Measurements from ENCODE around the gene SENP7.
"Not testable (repeated sequence)": the region's sequence is repeated elsewhere in the genome, so short reads cannot be mapped to it uniquely, and the experiment has no call there.

Gene SENP7, protein sequence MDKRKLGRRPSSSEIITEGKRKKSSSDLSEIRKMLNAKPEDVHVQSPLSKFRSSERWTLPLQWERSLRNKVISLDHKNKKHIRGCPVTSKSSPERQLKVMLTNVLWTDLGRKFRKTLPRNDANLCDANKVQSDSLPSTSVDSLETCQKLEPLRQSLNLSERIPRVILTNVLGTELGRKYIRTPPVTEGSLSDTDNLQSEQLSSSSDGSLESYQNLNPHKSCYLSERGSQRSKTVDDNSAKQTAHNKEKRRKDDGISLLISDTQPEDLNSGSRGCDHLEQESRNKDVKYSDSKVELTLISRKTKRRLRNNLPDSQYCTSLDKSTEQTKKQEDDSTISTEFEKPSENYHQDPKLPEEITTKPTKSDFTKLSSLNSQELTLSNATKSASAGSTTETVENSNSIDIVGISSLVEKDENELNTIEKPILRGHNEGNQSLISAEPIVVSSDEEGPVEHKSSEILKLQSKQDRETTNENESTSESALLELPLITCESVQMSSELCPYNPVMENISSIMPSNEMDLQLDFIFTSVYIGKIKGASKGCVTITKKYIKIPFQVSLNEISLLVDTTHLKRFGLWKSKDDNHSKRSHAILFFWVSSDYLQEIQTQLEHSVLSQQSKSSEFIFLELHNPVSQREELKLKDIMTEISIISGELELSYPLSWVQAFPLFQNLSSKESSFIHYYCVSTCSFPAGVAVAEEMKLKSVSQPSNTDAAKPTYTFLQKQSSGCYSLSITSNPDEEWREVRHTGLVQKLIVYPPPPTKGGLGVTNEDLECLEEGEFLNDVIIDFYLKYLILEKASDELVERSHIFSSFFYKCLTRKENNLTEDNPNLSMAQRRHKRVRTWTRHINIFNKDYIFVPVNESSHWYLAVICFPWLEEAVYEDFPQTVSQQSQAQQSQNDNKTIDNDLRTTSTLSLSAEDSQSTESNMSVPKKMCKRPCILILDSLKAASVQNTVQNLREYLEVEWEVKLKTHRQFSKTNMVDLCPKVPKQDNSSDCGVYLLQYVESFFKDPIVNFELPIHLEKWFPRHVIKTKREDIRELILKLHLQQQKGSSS

DNA sequence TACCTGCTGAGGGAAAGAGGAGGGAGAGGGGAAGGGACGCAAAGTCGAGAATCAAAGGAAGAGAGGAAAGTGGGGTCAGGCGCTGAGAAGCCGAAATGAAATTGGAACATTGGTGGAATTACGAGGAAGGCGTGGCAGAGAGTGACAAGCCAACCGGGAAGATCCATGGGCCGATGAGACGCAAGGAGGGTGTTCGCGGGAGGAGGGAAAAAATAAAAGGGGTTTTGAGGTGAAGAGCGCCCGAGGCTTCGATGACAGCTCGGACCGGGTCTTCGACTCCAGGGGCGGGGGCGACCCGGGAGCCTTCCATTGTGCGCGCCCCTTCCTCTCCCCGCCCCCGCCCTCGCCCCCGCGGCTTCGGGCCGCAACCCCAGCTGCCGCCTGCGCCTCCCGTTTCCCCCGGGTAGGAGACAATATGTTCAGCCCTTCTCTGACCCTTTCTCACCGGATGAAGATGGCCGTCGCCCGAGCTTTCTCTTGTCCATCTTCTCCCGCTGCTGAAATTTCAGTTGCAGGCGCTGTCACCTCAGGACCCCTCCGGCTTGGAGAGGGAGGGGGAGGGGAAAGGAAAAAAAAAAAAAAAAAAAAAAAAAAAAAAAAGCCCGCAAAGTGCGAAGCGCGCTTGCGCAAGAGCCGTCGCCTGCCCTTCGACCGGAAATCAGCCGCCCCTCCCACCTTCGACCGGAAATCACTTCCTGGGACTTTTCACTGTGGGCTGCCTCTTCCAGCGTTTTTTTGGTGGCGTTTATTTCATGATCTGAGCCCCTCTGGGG is at the start of gene SENP7:
Gene SENP7 (minus strand): TSS at position 567 of the 773 bp plus-strand sequence. CDS start 82 bp downstream, at position 485.
- DNase-seq (ENCODE audit: low read depth in 2 of 2, low spot score in 1 of 2) = peak; percentile 52 to 64

- peak; percentile 77 to 84 for DNase-seq (ENCODE audit: low read depth in 2 of 2, low spot score in 1 of 2)
These were observed 48.8 kb upstream of the SENP7 start, which contains the start of gene TRMT10C for GRCh38 chr3:101561630-101562328. Gene TRMT10C, plus strand, starts transcription at chr3:101561868. Its CDS starts 2,914 bp downstream, at chr3:101564782.

- no peak for DNase-seq (ENCODE audit: low read depth in 2 of 2, low spot score in 1 of 2)
These were observed 43.1 kb upstream of the SENP7 start for GRCh38 chr3:101556064-101556463.

- not testable (repeated sequence) for DNase-seq (ENCODE audit: low read depth in 2 of 2, low spot score in 1 of 2)
These were observed 40.4 kb upstream of the SENP7 start for GRCh38 chr3:101553381-101553780.

DNA sequence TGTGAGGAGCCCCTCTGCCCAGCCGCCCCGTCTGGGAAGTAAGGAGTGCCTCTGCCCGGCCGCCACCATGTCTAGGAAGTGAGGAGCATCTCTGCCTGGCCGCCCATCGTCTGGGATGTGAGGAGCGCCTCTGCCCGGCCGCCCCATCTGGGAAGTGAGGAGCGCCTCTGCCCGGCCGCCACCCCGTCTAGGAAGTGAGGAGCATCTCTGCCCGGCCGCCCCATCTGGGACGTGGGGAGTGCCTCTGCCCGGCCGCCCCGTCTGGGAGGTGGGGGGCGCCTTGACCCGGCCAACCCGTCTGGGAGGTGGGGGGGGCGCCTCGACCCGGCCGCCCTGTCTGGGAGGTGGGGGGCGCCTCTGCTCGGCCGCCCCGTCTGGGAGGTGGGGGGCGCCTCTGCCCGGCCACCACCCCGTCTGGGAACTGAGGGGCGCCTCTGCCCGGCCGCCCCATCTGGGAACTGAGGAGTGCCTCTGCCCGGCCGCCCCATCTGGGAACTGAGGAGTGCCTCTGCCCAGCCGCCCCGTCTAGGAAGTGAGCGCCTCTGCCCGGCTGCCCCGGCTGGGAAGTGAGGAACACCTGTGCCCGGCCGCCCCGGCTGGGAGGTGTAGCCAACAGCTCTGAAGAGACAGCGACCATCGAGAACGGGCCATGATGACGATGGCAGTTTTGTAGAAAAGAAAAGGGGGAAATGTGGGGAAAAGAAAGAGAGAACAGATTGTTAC is 38.5 kb upstream of the SENP7 start:
- not testable (repeated sequence) for DNase-seq (ENCODE audit: low read depth in 2 of 2, low spot score in 1 of 2)

GRCh38 chr3:101549473-101549872 is 36.5 kb upstream of the SENP7 start:
- DNase-seq (ENCODE audit: low read depth in 2 of 2, low spot score in 1 of 2) = no peak

DNA sequence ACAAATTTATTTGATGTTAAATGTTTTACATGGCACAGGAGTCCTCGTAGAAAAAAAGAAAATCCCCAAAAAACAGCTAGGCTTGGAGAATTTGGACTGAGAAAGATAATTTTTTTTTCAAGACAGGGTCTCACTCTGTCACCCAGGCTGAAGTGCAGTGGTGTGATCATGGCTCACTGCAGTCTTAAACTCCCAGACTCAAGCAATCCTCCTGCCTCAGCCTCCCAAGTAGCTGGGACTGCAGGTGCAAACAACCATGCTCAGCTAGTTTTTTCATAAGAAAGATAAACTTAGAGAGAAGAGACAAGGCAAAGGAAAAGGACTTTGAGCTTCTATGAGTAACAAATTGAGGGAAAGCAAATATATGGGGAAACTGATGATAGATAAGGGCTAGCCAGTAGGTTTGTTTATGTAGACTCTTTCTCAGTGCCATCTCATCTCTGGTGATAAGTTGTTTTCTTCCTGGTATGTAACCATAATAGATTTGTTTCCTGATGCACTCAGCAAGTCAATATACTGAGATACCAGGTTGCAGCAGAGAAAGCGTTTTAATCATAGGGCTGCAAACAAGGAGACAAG is 35.6 kb upstream of the SENP7 start:
- DNase-seq (ENCODE audit: low read depth in 2 of 2, low spot score in 1 of 2) = no peak

DNA sequence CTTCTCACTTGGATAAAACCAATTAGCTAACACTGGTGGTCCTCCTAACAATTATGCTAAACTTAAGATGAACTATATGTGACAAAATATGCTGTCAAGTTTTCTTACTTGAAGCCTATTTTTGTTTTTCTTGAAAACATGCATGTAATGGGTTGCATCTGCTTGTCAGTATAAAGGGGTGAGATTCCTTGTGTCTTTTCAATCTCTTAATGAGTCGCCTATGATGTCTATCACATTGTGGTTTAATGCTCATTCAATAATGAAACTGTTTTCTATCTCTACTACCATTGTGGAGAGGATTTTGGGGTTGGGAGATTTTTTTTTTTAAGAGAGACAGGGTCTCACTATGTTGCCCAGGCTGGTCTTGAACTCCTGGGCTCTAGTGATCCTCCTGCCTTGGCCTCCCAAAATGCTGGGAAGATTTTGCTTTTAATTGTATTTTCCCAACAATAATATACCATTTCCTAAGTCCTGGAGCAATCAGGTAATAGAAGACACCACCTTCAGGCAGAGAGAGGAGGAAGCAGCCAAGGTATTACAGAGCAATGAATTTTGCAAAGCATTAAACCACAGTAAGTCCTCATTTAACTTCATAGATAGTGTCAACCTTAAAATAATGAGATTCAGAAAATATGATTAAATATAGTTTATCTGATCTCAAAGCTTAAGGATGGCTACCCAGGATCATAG is 31.3 kb upstream of the SENP7 start:
- no peak for DNase-seq (ENCODE audit: low read depth in 2 of 2, low spot score in 1 of 2)

DNA sequence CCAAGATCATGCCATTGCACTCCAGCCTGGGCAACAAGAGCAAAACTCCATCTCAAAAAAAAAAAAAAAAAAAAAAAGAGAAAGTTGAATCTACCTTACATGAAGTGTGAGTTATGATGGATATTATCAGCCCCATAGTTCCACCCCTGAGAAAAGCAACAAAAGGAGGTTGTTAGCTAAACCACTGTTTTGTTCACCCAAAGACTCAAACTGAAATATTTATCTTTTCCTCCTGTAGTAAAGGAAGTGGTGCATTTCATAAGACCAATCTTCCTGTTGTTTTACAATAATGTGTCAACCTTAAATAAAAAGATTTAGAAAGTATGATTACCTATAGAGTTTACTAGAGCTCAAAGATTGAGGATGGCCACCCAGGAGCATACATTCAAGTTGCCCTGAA is 29.9 kb upstream of the SENP7 start:
- no peak for DNase-seq (ENCODE audit: low read depth in 2 of 2, low spot score in 1 of 2)

- DNase-seq (ENCODE audit: low read depth in 2 of 2, low spot score in 1 of 2) = not testable (repeated sequence)
These were observed 23.9 kb upstream of the SENP7 start for GRCh38 chr3:101536955-101537354.

GRCh38 chr3:101536266-101536665 is 23.3 kb upstream of the SENP7 start:
- no peak for DNase-seq (ENCODE audit: low read depth in 2 of 2, low spot score in 1 of 2)

DNA sequence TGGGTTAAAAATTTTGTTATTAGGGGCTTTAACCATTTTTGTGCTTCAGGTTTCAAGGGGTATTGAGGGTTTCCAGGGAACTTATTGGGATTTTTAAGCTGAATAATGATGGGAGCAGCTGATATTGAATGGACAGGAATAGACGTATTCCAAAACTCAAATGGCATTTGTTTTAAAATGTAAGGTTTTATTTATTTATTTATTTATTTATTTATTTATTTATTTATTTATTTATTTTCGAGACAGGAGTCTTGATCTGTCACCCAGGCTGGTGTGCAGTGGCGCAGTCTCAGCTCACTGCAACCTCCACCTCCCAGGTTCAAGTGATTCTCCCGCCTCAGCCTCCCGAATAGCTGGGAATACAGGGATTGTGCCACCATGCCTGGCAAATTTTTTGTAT is 22.2 kb upstream of the SENP7 start:
- DNase-seq (ENCODE audit: low read depth in 2 of 2, low spot score in 1 of 2) = no peak

DNA sequence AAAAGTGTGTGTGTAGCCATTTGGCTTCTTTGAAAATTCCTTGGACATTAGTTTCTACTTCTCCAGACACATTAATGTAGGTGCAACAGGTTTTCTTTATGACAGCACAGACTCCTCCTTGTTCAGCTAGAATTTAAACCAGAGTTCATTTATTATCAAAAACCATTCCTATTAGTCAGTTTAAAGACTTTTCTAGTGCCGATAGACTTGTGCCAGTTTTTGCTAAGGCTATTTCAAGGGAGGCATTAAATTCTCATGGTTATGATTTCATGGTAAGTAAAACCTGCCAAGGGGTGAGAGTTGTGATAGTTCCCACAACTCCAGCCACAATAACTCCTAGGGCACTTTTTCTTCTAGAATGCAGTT is 20.6 kb upstream of the SENP7 start:
- no peak for DNase-seq (ENCODE audit: low read depth in 2 of 2, low spot score in 1 of 2)

DNA sequence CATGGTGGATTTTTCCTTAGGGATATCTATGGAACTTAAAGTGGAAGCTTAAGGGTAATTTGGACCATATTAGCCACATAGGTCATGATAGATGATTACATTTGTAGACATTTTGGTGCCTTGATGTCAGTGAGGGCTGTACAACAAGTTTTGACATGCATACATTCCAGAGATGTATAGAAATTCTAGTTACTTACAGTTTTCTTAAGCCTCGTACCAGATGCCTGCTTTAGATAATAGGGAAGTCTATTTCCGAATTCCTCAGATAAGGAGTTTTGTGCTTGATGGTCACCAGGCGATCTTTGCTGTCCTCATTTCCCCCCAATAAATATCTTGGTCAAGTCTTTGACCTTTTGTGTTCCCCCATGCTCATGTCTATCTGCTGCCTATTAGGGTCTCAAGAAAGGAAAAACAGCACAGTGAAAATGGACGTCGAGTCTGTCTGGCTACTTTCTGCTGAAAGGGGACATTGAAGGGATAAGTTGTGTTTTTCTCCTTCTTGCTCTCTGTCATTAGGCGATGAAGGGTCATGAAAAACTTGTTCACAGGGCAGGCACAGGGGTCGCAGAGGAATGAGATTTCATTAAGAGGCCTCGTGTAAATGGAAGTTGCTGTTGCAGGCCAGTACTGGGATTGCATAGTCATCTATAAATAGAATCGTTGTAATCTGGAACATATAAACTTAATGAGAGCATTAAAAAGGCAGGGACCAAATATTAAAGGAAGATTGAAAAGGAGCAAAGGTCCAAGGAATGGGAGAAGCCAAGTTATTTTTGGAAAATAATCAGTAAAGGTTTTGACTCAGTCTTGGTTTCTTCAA is 20.0 kb upstream of the SENP7 start:
- DNase-seq (ENCODE audit: low read depth in 2 of 2, low spot score in 1 of 2) = no peak

GRCh38 chr3:101531473-101532086 is 18.6 kb upstream of the SENP7 start:
- no peak for DNase-seq (ENCODE audit: low read depth in 2 of 2, low spot score in 1 of 2)

GRCh38 chr3:101530686-101531047 is 17.7 kb upstream of the SENP7 start:
- DNase-seq (ENCODE audit: low read depth in 2 of 2, low spot score in 1 of 2) = no peak
